Fibroblast of skin of right quadriceps (primary cell): Measurements from ENCODE around the gene TSSK2.
A peak's percentile ranks its signal among the peaks of the same experiment; 100 is the strongest.
"Not testable (repeated sequence)": the region's sequence is repeated elsewhere in the genome, so short reads cannot be mapped to it uniquely, and the experiment has no call there.

Source experiments
- DNase-seq: peaks from one replicate; pipeline ENCODE4 v3.0.0-alpha.2; 2013

TSSK2 gene

GRCh38 chr22:19130959-19131684 is at the start of gene TSSK2:
TSSK2 (plus strand) TSS chr22:19131308; CDS start chr22:19131400, 92 bp downstream.
- no peak for DNase-seq

GRCh38 chr22:19081351-19081750 is 49.8 kb upstream of the TSSK2 start:
- DNase-seq, result no peak

GRCh38 chr22:19082101-19082500 is 49.0 kb upstream of the TSSK2 start:
- no peak for DNase-seq

GRCh38 chr22:19082793-19083192 is 48.3 kb upstream of the TSSK2 start:
- no peak for DNase-seq

- not testable (repeated sequence) for DNase-seq
These were observed 47.0 kb upstream of the TSSK2 start for GRCh38 chr22:19084126-19084525.

- not testable (repeated sequence) for DNase-seq
These were observed 46.5 kb upstream of the TSSK2 start for GRCh38 chr22:19084586-19084985.

GRCh38 chr22:19085233-19085718 is 45.8 kb upstream of the TSSK2 start:
- peak; percentile 27 for DNase-seq

- no peak for DNase-seq
These were observed 44.7 kb upstream of the TSSK2 start for GRCh38 chr22:19086417-19086816.

- peak; percentile 42 for DNase-seq
These were observed 44.2 kb upstream of the TSSK2 start for GRCh38 chr22:19086896-19087295.

GRCh38 chr22:19088866-19089595 is 42.1 kb upstream of the TSSK2 start:
- no peak for DNase-seq

GRCh38 chr22:19090183-19090582 is 40.9 kb upstream of the TSSK2 start:
- no peak for DNase-seq

GRCh38 chr22:19090586-19091127 is 40.5 kb upstream of the TSSK2 start:
- no peak for DNase-seq

- no peak for DNase-seq
These were observed 38.4 kb upstream of the TSSK2 start for GRCh38 chr22:19092725-19093124.

GRCh38 chr22:19094393-19094997 is 36.6 kb upstream of the TSSK2 start:
- no peak for DNase-seq

- no peak for DNase-seq
These were observed 34.6 kb upstream of the TSSK2 start for GRCh38 chr22:19096555-19096954.

GRCh38 chr22:19097518-19097917 is 33.6 kb upstream of the TSSK2 start:
- DNase-seq, result no peak

GRCh38 chr22:19098157-19098556 is 33.0 kb upstream of the TSSK2 start:
- DNase-seq, result no peak

- no peak for DNase-seq
These were observed 27.0 kb upstream of the TSSK2 start for GRCh38 chr22:19103880-19104821.

GRCh38 chr22:19105456-19105855 is 25.7 kb upstream of the TSSK2 start:
- no peak for DNase-seq

GRCh38 chr22:19105867-19106802 is 25.0 kb upstream of the TSSK2 start:
- no peak for DNase-seq
